GM12875 (cell line): ENCODE measurements around the gene TRMT2A.
A peak's percentile ranks its signal among the peaks of the same experiment; 100 is the strongest.
"Not testable (repeated sequence)": the region's sequence is repeated elsewhere in the genome, so short reads cannot be mapped to it uniquely, and the experiment has no call there.

ENCODE experiments used
- H3K4me3 ChIP-seq: one replicate; pipeline ENCODE4 v1.5.1; 2011; ENCODE audit warnings: low read depth, low read length, control low read depth
- TF ChIP-seq, protein P1 (sequence below): IDR thresholded peaks from 2 replicates; pipeline ENCODE4 v1.5.1; 2011; ENCODE audit warnings: low read depth, mild to moderate bottlenecking, control low read depth, inconsistent platforms, low read length, moderate library complexity, borderline replicate concordance; ENCODE audit not compliant: insufficient read depth

TRMT2A gene

DNA sequence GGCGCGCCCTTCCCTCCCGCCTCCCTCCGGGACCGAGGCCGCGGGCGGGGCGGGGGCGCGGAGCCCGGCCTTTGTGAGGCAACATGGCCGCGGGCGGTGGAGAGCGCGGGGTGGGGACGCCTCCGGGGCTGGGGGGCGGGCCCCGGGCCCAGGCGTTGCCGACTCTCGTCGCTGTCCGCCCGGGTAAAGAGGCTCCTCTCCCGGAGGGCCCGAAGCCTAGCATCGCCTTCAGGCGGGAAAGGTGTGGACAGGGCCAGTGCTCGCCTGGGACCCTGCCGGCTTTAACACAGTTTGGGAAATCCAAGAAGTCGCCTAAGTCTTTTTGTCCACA lies 36.6 kb downstream of the TRMT2A start:
- peak overlapping the region; percentile 85 for H3K4me3 ChIP-seq
- TF ChIP-seq, protein P1, sequence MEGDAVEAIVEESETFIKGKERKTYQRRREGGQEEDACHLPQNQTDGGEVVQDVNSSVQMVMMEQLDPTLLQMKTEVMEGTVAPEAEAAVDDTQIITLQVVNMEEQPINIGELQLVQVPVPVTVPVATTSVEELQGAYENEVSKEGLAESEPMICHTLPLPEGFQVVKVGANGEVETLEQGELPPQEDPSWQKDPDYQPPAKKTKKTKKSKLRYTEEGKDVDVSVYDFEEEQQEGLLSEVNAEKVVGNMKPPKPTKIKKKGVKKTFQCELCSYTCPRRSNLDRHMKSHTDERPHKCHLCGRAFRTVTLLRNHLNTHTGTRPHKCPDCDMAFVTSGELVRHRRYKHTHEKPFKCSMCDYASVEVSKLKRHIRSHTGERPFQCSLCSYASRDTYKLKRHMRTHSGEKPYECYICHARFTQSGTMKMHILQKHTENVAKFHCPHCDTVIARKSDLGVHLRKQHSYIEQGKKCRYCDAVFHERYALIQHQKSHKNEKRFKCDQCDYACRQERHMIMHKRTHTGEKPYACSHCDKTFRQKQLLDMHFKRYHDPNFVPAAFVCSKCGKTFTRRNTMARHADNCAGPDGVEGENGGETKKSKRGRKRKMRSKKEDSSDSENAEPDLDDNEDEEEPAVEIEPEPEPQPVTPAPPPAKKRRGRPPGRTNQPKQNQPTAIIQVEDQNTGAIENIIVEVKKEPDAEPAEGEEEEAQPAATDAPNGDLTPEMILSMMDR: no peak

DNA sequence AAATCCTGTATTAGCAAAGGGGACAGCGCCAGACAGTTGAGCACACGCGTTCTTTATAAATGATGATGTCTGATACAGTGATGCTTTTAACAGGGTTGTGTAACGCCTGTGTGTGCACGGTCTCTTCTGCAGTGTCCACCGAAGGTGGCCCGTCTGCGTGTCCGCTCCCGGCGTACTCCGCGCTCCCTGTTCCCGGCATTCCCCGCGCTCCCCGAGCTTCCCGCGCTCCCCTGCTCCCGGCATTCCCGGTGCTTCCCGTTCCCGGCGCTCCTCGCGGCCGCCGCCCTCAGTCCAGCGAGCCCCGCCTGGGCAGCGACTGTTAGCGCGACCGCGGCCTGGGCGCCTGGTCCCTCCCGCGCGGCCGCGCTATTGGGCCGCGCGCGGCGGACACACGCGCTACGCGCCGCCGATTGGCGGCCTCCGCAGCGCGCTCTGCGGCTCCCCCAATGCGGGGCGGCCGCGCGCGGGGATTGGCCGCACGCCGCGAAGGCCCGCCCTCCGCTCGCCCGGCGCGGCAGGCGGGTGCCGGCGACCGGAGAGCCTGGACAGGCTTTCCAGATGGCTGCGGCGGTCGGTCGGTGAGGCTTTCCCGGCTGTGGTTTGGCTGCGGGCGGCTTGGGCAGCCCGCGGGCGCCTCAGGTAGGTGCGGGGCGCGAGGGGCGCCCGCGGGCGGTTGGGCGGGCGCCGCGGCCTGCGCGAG lies 37.1 kb downstream of the TRMT2A start, which contains the start of gene DGCR8:
Gene DGCR8 (plus strand): TSS at position 497 of the 700 bp plus-strand sequence. CDS start 5,723 bp downstream, outside the sequence.
- TF ChIP-seq, protein P1: no peak
- peak within 1 kb of the TSS; percentile 85 for H3K4me3 ChIP-seq

DNA sequence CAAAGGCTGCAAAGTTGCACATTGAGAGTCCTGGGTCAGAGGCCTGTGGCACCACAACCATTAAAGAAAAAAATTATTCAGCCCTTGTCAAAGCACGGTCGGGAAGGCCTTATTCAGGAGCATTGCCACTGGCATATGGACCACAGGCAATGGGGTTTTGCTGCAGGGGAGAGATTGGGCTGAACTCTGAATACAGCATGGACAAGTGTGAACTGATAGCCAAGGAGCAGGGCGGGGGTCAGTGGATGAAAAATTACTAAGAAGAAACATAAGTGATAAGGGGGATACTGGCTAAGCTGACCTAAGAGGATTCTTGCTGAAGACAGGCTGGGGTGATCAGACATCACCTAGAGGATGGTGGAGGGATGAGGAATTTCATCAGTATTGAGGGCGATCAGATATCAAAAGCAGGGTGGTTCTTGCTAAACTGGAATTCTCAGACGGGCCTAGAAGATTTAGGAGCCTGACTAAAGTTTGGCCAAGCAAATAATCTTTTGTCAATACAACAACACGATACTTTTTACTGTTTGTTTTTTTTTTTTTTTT lies 40.3 kb downstream of the TRMT2A start:
- TF ChIP-seq, protein P1: no peak
- no peak overlapping the region for H3K4me3 ChIP-seq

DNA sequence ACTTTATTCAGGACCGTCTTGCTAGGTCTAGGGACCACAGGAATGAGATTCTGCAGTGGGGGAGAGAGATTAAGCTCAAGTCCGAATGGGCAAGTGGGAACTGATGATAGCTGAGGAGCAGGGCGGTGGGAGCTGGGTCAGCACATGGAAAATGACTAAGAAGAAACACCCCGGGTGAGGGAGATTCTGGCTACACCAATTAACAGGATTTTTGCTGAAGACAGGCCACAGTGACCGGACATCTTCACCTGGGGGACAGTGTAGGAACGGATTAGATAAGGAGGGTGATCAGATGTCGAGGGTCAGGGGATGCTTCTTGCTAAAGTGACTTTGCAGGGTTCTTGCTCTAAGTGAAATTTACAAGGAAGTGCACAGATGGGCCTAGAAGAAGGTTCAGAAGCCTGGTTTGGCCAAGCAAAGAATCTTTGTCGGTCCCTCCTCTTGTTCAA lies 45.5 kb downstream of the TRMT2A start:
- TF ChIP-seq, protein P1: no peak
- H3K4me3 ChIP-seq: no peak overlapping the region

DNA sequence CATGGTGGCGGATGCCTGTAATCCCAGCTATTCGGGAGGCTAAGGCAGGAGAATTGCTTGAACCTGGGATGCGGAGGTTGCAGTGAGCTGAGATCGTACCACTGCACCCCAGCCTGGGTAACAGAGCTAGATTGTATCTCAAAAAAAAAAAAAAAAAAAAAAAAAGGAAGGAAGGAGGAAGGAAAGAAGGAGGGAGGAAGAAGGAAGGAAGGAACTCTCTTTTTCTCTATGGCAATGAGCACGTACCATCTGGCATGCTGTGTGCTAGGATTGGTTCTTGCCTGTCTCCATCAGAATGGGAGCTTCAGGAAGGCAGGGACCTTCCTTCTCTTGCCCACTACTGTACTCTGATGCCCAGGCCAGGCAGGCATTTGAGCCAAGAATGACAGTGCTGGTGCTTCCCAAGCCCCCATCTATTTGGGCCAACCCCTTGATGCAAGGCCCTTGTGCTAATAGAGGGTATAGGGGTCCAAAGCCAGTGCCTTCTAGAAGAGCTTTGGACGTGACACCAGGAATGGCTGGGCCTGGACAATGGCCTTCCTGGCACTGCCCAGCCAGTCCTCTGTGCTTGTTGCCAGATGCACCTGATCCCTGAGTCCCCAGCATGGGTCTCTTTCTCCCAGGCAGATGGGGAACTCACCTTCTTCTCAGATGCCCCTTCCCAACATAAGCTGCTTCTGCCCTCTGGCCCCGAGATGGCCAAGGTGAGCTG lies 47.5 kb downstream of the TRMT2A start:
- TF ChIP-seq, protein P1: no peak

DNA sequence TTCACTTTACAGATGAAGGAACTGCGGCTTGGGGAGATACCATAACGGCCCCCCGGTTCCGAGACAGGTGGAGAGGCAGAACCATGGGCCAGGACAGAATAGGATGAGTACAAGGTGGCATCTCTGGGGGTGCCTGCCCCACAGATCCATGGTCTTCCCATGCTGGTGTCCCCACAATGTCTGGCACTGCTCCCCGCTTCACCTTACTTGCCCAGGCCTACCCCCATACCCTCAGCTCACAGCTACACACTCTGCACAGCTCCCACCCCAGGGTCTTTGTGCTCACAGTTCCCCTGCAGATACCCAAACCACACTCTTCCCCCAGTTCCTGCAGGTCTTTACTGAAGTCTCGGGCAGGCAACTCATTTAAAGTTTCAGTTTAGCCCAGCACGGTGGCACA lies 48.4 kb downstream of the TRMT2A start:
- TF ChIP-seq, protein P1: no peak

More for the DNA sequence above, 47.5 kb downstream of the TRMT2A start:
- H3K4me3 ChIP-seq: no peak overlapping the region

DNA sequence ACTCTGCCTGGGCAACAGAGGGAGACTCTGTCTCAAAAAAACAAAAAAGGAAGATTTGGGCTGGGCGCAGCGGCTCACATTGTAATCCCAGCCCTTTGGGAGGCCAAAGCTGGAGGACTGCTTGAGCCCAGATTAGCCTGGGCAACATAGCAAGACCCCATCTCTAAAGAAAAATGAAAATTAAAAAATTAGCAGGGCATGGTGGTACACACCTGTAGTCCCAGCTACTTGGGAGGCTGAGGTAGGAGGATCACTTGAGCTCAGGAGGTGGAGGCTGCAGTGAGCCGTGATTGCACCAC lies 49.7 kb downstream of the TRMT2A start:
- not testable (repeated sequence) for H3K4me3 ChIP-seq

More for the DNA sequence above, 48.4 kb downstream of the TRMT2A start:
- no peak overlapping the region for H3K4me3 ChIP-seq
